Measurements from ENCODE around the gene PSME3IP1. TPM values are rescaled to one million over a fixed set of nuclear protein-coding genes. Genes with fewer than 3 reads are reported as not detected.

PSME3IP1 gene
- total RNA-seq, 1 donor from 2014 or later = 62.9 TPM

DNA sequence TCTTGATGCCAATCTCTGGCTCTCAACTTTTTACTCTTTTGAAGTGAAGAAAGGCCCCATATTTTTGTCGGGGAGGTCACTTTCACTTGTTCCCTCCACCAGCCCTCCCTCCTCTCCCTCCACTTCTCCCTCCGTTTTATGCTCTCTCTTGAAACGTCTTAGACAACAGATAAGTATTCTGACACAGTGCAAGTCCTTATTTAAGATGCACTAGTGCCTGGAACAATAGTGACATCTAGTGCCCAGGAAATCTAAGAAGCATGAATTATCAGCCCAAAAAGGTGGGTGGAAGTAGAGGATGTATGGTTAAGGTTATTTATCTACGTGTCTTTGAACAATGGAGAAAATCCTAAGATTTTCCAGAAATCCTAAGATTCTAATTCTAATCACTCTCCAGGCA lies 17.9 kb downstream of the PSME3IP1 start:
- peak; percentile 77 for DNase-seq (ENCODE audit: low read depth)
- TF ChIP-seq, protein P1, sequence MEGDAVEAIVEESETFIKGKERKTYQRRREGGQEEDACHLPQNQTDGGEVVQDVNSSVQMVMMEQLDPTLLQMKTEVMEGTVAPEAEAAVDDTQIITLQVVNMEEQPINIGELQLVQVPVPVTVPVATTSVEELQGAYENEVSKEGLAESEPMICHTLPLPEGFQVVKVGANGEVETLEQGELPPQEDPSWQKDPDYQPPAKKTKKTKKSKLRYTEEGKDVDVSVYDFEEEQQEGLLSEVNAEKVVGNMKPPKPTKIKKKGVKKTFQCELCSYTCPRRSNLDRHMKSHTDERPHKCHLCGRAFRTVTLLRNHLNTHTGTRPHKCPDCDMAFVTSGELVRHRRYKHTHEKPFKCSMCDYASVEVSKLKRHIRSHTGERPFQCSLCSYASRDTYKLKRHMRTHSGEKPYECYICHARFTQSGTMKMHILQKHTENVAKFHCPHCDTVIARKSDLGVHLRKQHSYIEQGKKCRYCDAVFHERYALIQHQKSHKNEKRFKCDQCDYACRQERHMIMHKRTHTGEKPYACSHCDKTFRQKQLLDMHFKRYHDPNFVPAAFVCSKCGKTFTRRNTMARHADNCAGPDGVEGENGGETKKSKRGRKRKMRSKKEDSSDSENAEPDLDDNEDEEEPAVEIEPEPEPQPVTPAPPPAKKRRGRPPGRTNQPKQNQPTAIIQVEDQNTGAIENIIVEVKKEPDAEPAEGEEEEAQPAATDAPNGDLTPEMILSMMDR (IDR thresholded peaks at IDR 0.05; ENCODE audit: insufficient read depth, low read length, severe bottlenecking) = peak; percentile 49

GRCh38 chr16:57167538-57167937 lies 18.3 kb downstream of the PSME3IP1 start:
- DNase-seq (ENCODE audit: low read depth) (no peak), FAIRE-seq (no peak)
- Histone ChIP-seq H3K4me3 (ENCODE audit: low read depth, low read length) (no peak overlapping the region), H3K27me3 (ENCODE audit: control insufficient read depth, insufficient read depth, low read length) (no peaks in the 10 kb centered on the region), H3K36me3 (ENCODE audit: control insufficient read depth, insufficient read depth, low read length) (peaks cover 9% of the 10 kb centered on the region)
- TF ChIP-seq, protein P1 (IDR thresholded peaks at IDR 0.05; ENCODE audit: insufficient read depth, low read length, severe bottlenecking) = no peak

More for the DNA sequence above, 17.9 kb downstream of the PSME3IP1 start:
- Histone ChIP-seq H3K27me3 (ENCODE audit: control insufficient read depth, insufficient read depth, low read length) (no peaks in the 10 kb centered on the region), H3K36me3 (ENCODE audit: control insufficient read depth, insufficient read depth, low read length) (peaks cover 10% of the 10 kb centered on the region), H3K4me3 (ENCODE audit: low read depth, low read length) (no peak overlapping the region)
- no peak for FAIRE-seq

DNA sequence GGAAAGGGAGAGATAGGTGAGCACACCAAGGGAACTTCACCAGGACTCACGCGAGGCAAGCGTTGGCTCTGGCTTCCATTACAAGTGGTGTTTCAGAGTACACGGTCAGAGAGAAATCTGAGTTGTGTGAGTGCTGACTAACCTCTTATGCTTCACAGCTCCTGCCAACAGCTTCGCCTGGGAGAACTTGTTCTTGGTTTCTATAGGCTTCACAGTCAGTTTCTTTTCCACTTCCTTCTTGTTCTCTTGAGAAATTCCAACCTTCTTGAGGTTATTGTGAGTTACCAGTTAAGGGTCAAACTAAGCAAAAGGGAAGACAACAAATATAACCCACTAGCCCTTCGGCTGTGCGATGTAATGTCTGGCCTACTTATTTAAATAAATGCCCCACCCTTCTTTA lies 18.9 kb downstream of the PSME3IP1 start:
- FAIRE-seq (peak; percentile 99), DNase-seq (ENCODE audit: low read depth) (peak; percentile 87)
- Histone ChIP-seq H3K4me3 (ENCODE audit: low read depth, low read length) (no peak overlapping the region), H3K36me3 (ENCODE audit: control insufficient read depth, insufficient read depth, low read length) (peaks cover 7% of the 10 kb centered on the region), H3K27me3 (ENCODE audit: control insufficient read depth, insufficient read depth, low read length) (no peaks in the 10 kb centered on the region)
- TF ChIP-seq, protein P1 (IDR thresholded peaks at IDR 0.05; ENCODE audit: insufficient read depth, low read length, severe bottlenecking) = no peak

DNA sequence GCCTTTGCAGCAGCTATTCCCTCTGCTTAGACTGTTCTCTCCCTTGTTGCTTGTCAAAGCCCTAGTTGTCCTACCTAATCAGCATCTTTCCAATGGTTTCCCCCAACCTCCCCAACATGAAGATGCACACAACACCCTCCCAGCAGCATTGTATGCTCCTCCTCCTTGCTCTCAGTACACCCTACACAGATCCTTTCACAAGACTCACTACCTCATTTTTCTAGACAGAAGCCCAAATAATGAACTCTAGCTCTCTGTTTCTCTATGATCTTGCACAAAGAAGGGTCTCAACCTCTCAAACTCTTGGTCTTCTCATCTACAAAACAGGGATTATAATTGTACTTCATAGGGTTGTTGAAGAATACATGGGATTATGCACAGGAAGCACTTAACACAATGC lies 19.4 kb downstream of the PSME3IP1 start:
- FAIRE-seq = no peak
- TF ChIP-seq, protein P1 (IDR thresholded peaks at IDR 0.05; ENCODE audit: insufficient read depth, low read length, severe bottlenecking) = no peak
- peaks cover 7% of the 10 kb centered on the region for H3K36me3 ChIP-seq (ENCODE audit: control insufficient read depth, insufficient read depth, low read length)
- no peak for DNase-seq (ENCODE audit: low read depth)
- no peaks in the 10 kb centered on the region for H3K27me3 ChIP-seq (ENCODE audit: control insufficient read depth, insufficient read depth, low read length)
- no peak overlapping the region for H3K4me3 ChIP-seq (ENCODE audit: low read depth, low read length)

DNA sequence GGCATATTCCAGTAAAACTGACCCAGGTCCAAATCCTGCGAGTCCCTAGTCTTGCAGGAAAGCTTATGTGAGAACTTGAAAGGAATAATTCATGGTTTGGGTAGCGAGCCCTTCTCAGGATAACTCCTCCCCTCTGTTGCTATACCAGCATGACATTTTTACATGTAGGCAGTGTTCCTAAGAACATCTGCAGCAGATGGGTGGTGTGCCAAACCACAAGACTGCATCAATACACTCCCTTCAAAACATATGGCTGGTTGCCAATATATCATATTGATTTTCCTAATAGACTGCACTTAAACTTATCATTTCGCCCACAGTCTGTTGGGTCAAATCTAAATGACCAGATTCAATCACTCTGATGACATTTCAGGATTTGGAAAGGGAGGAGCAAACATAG lies 19.9 kb downstream of the PSME3IP1 start:
- DNase-seq (ENCODE audit: low read depth) (peak; percentile 17), FAIRE-seq (no peak)
- H3K27me3 ChIP-seq (ENCODE audit: control insufficient read depth, insufficient read depth, low read length) = no peaks in the 10 kb centered on the region
- TF ChIP-seq, protein P1 (IDR thresholded peaks at IDR 0.05; ENCODE audit: insufficient read depth, low read length, severe bottlenecking) = no peak
- H3K36me3 ChIP-seq (ENCODE audit: control insufficient read depth, insufficient read depth, low read length) = peaks cover 7% of the 10 kb centered on the region
- H3K4me3 ChIP-seq (ENCODE audit: low read depth, low read length) = no peak overlapping the region

DNA sequence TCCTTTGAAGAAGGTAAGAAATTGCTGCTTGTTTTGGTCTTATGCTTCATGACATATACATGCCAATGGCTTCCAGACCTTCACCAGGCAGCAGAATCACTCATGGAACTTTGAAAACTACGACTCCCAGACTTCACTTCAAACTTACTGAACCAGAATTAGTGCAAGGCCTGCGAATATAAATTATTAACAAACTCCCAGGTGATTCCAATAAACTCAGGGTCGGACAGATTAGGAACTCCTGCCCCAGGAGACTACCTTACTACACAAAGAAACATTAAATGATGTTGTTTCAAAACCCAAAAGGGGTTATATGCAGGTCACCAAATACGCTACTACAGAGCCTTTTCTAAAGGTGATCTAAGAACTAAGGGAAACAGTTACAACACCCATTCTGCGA lies 20.4 kb downstream of the PSME3IP1 start:
- no peak for FAIRE-seq
- no peak overlapping the region for H3K4me3 ChIP-seq (ENCODE audit: low read depth, low read length)
- H3K27me3 ChIP-seq (ENCODE audit: control insufficient read depth, insufficient read depth, low read length) = no peaks in the 10 kb centered on the region
- TF ChIP-seq, protein P1 (IDR thresholded peaks at IDR 0.05; ENCODE audit: insufficient read depth, low read length, severe bottlenecking) = no peak
- DNase-seq (ENCODE audit: low read depth) = no peak
- peaks cover 7% of the 10 kb centered on the region for H3K36me3 ChIP-seq (ENCODE audit: control insufficient read depth, insufficient read depth, low read length)

Data from bronchial epithelial cell (primary cell).